NT2/D1 (cell line): Measurements from ENCODE around the gene CGNL1.

Experiments used
- YY1 ChIP-seq: IDR thresholded peaks from 2 replicates; pipeline ENCODE4 v1.6.1; 2011; ENCODE audit not compliant: insufficient read length, insufficient read depth
- ZNF274 ChIP-seq: IDR thresholded peaks from 2 replicates; pipeline ENCODE4 v1.6.1; 2011; ENCODE audit warnings: mild to moderate bottlenecking, low read depth, low read length

DNA sequence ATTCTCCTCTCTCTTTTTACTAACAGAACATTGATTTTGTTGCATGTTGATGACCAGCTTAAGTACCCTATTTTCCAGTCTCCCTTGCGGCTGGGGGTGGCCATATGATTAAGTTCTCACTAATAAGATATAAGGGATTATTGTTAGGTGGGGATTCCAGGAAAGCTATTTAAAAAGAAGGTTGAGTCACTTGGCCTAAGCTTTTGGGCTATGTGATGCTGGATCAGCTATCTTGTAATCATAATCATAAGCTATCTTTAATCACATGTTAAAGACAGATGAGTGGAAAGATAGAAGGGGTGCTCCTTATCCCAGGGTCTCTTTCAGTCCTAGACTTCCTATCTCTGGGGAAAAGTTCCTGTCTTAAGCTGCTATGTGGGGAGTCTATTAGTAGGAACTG, 59.9 kb downstream of the CGNL1 start:
- TF ChIP-seq YY1 (no peak), ZNF274 (no peak)
